Suprapubic skin (tissue), 4 donors: ENCODE results near the gene TSPAN17. TPM values are rescaled to one million over a fixed set of nuclear protein-coding genes. Genes with fewer than 3 reads are reported as not detected.
"Not testable (repeated sequence)": the region's sequence is repeated elsewhere in the genome, so short reads cannot be mapped to it uniquely, and the experiment has no call there.

Source experiments
- DNase-seq, 2 donors: peaks; one replicate each; pipeline ENCODE4 v3.0.0-alpha.2; 2019; ENCODE audit warnings: low spot score in 2 of 2
- H3K27ac ChIP-seq: fragments of 200-600 bp; sonication (generic); one replicate; pipeline ENCODE4 v1.5.1; 2019
- H3K27me3 ChIP-seq: fragments of 200-600 bp; sonication (generic); one replicate; pipeline ENCODE4 v1.5.1; 2019
- H3K36me3 ChIP-seq: fragments of 200-600 bp; sonication (generic); one replicate; pipeline ENCODE4 v1.5.1; 2019
- H3K4me1 ChIP-seq: fragments of 200-600 bp; sonication (generic); one replicate; pipeline ENCODE4 v1.5.1; 2019
- H3K4me3 ChIP-seq: fragments of 200-600 bp; sonication (generic); one replicate; pipeline ENCODE4 v1.5.1; 2019; ENCODE audit warnings: mild to moderate bottlenecking
- H3K9me3 ChIP-seq: fragments of 200-600 bp; sonication (generic); one replicate; pipeline ENCODE4 v1.5.1; 2019
- CTCF ChIP-seq, 2 donors: fragments of 200-600 bp in 1 of 2; fragments of 450-650 bp in 1 of 2; sonication (generic) in 1 of 2; IDR thresholded peaks; one replicate each; pipeline ENCODE4 v1.5.1; 2016 to 2019; ENCODE audit warnings: antibody characterized with exemption in 2 of 2, mild to moderate bottlenecking in 1 of 2, moderate library complexity in 1 of 2
- EP300 ChIP-seq: sonication (generic); formaldehyde crosslinking; IDR thresholded peaks from one replicate; pipeline ENCODE4 v1.6.1; 2017; ENCODE audit warnings: antibody characterized with exemption
- POLR2A ChIP-seq, 2 donors: fragments of 450-650 bp; IDR thresholded peaks; one replicate each; pipeline ENCODE4 v1.6.1; 2017; ENCODE audit warnings: antibody characterized with exemption in 2 of 2, mild to moderate bottlenecking in 2 of 2, moderate library complexity in 2 of 2
- POLR2AphosphoS5 ChIP-seq, 3 donors: sonication (generic); formaldehyde crosslinking; IDR thresholded peaks; one replicate each; pipeline ENCODE4 v1.6.1; 2017; ENCODE audit warnings: antibody characterized with exemption in 3 of 3
- WGBS: methylation state at CpG from one replicate; pipeline ENCODE4 v1.1.5; 2018; 5-methylcytosine and 5-hydroxymethylcytosine counted together
- total RNA-seq, 4 donors: library from RNA; depleted of rRNA; stranded (reverse); fragments of >200 nt; gene quantifications; one replicate each; pipeline ENCODE4 v1.1.0, GENCODE V29; 2016

The TSPAN17 gene
- 10 to 100 TPM; 14.6 to 22.3 (median 17.7) TPM for total RNA-seq

- H3K4me1 ChIP-seq = peaks cover 29% of the 10 kb centered on the region
- DNase-seq = peak; percentile 100
- H3K4me3 ChIP-seq = peak within 1 kb of the TSS; percentile 73
- no peaks in the 10 kb centered on the region for H3K36me3 ChIP-seq
- TF ChIP-seq POLR2A (IDR thresholded peaks at IDR 0.05) (peak in 1 of 2 donors; percentile 41), POLR2AphosphoS5 (IDR thresholded peaks at IDR 0.05) (peak in 1 of 3 donors; percentile 24), CTCF (IDR thresholded peaks at IDR 0.05) (peak in 1 of 2 donors; percentile 7), EP300 (no peak)
- H3K27me3 ChIP-seq = no peaks in the 10 kb centered on the region
- WGBS = 0% methylated on average over 10 of the region's 63 CpGs
- H3K9me3 ChIP-seq = no peaks in the 10 kb centered on the region
- H3K27ac ChIP-seq = peak within 1 kb of the TSS; percentile 69
Observed at GRCh38 chr5:176647030-176647842, at the start of gene TSPAN17. Gene TSPAN17, plus strand, starts transcription at chr5:176647484. Its CDS starts 132 bp downstream, at chr5:176647616.

GRCh38 chr5:176599749-176600430 is 47.4 kb upstream of the TSPAN17 start:
- not testable (repeated sequence) for H3K36me3 ChIP-seq, H3K27ac ChIP-seq, DNase-seq, H3K4me1 ChIP-seq, H3K4me3 ChIP-seq, H3K9me3 ChIP-seq
- WGBS = 90% methylated on average over 16 of the region's 19 CpGs
- H3K27me3 ChIP-seq = peaks cover 30% of the 10 kb centered on the region

GRCh38 chr5:176601901-176602482 is 45.3 kb upstream of the TSPAN17 start:
- no peak for TF ChIP-seq EP300
- no peak for TF ChIP-seq POLR2A (IDR thresholded peaks at IDR 0.05)
- TF ChIP-seq CTCF (IDR thresholded peaks at IDR 0.05) = no peak
- no peak for TF ChIP-seq POLR2AphosphoS5 (IDR thresholded peaks at IDR 0.05)
- Histone ChIP-seq H3K9me3 (no peaks in the 10 kb centered on the region), H3K27me3 (peaks cover 11% of the 10 kb centered on the region), H3K36me3 (no peaks in the 10 kb centered on the region), H3K4me3 (no peak overlapping the region), H3K27ac (no peak overlapping the region), H3K4me1 (no peaks in the 10 kb centered on the region)
- DNase-seq = no peak
- WGBS = 72% methylated on average over 12 of the region's 12 CpGs

GRCh38 chr5:176603091-176603490 is 44.2 kb upstream of the TSPAN17 start:
- Histone ChIP-seq H3K4me1 (no peaks in the 10 kb centered on the region), H3K9me3 (no peaks in the 10 kb centered on the region), H3K4me3 (no peak overlapping the region), H3K36me3 (no peaks in the 10 kb centered on the region), H3K27me3 (peaks cover 4% of the 10 kb centered on the region), H3K27ac (no peak overlapping the region)
- DNase-seq = no peak
- no peak for TF ChIP-seq CTCF (IDR thresholded peaks at IDR 0.05)
- TF ChIP-seq EP300 = no peak
- TF ChIP-seq POLR2A (IDR thresholded peaks at IDR 0.05) = no peak
- no peak for TF ChIP-seq POLR2AphosphoS5 (IDR thresholded peaks at IDR 0.05)
- 33% methylated on average over 2 of the region's 2 CpGs for WGBS

DNA sequence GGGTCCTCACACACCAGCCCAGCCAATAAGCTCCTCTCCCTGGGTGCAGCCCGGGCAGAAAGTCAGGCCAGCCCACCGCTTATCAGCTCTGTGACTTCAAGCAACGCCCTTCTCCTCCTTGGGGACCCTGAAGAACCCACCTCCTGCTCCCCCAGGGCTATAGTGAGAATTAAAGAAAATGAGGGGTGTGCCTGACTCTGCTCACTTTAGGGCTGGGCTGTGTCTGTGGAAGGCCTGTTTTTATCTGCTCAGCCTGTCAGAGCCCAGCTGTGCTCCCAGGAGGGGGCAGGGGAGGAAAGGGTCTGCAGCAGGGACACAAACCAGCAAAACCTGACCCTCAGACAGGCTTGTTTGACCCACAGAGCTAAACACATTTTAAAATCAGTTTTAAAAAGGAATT is 41.3 kb upstream of the TSPAN17 start:
- no peak for DNase-seq
- no peaks in the 10 kb centered on the region for H3K36me3 ChIP-seq
- WGBS = no CpG with 5 or more reads among the region's 3 CpGs

More for the DNA sequence above, 41.3 kb upstream of the TSPAN17 start:
- Histone ChIP-seq H3K4me1 (peaks cover 17% of the 10 kb centered on the region), H3K9me3 (no peaks in the 10 kb centered on the region), H3K27ac (no peak overlapping the region), H3K27me3 (peaks cover 21% of the 10 kb centered on the region), H3K4me3 (no peak overlapping the region)
- TF ChIP-seq CTCF (IDR thresholded peaks at IDR 0.05) (no peak), EP300 (no peak), POLR2A (IDR thresholded peaks at IDR 0.05) (no peak), POLR2AphosphoS5 (IDR thresholded peaks at IDR 0.05) (no peak)
